H1 (cell line): ENCODE data around the gene ZNF831.

Source experiments
- ATF2 ChIP-seq: IDR thresholded peaks from 2 replicates; pipeline ENCODE4 v1.6.1; 2012; ENCODE audit warnings: low read length, inconsistent platforms
- CHD7 ChIP-seq: fragments of 300-600 bp; sonication (generic); IDR thresholded peaks from 2 replicates; pipeline ENCODE4 v1.7.1; 2012; ENCODE audit warnings: low read length, moderate library complexity, mild to moderate bottlenecking, inconsistent platforms; ENCODE audit not compliant: insufficient replicate concordance
- POLR2A ChIP-seq, 2 experiments: IDR thresholded peaks; 1 replicate in 1 of 2; 2 replicates in 1 of 2; pipeline ENCODE4 v1.6.1; 2011; ENCODE audit warnings: low read depth in 2 of 2, low read length in 2 of 2, mild to moderate bottlenecking in 2 of 2; ENCODE audit errors: control extremely low read depth in 1 of 2
- POLR2AphosphoS5 ChIP-seq: IDR thresholded peaks from 2 replicates; pipeline ENCODE4 v1.6.1; 2011; ENCODE audit warnings: low read depth, low read length
- RXRA ChIP-seq: IDR thresholded peaks from 2 replicates; pipeline ENCODE4 v1.6.1; 2011; ENCODE audit warnings: low read depth, mild to moderate bottlenecking, low read length, moderate library complexity; ENCODE audit not compliant: insufficient read depth
- SUZ12 ChIP-seq: fragments of 200-600 bp; sonication (generic); IDR thresholded peaks from 2 replicates; pipeline ENCODE4 v1.6.1; 2012; ENCODE audit warnings: mild to moderate bottlenecking, inconsistent platforms, low read length, moderate library complexity, mixed read lengths
- USF2 ChIP-seq: IDR thresholded peaks from 2 replicates; pipeline ENCODE4 v1.6.1; 2011; ENCODE audit warnings: low read length, improper control_type of control experiment
- TF ChIP-seq, protein P1 (sequence below), 3 experiments: IDR thresholded peaks; 1 replicate in 2 of 3; 2 replicates in 1 of 3; pipeline versions ENCODE4 v1.5.1 to v1.6.1; 2011; ENCODE audit warnings: low read length in 3 of 3, mild to moderate bottlenecking in 3 of 3, inconsistent platforms in 2 of 3, low read depth in 1 of 3, moderate library complexity in 1 of 3; ENCODE audit not compliant: insufficient read depth in 1 of 3; ENCODE audit errors: control extremely low read depth in 1 of 3

GRCh38 chr20:59291740-59292383, 128.2 kb downstream of the ZNF831 start:
- TF ChIP-seq SUZ12 (no peak), POLR2AphosphoS5 (no peak), USF2 (no peak), RXRA (no peak), POLR2A (IDR thresholded peaks at IDR 0.05; ENCODE audit: control extremely low read depth in 1 of 2, low read depth in 2 of 2, low read length in 2 of 2) (no peak), ATF2 (no peak), CHD7 (no peak)
- TF ChIP-seq, protein P1, sequence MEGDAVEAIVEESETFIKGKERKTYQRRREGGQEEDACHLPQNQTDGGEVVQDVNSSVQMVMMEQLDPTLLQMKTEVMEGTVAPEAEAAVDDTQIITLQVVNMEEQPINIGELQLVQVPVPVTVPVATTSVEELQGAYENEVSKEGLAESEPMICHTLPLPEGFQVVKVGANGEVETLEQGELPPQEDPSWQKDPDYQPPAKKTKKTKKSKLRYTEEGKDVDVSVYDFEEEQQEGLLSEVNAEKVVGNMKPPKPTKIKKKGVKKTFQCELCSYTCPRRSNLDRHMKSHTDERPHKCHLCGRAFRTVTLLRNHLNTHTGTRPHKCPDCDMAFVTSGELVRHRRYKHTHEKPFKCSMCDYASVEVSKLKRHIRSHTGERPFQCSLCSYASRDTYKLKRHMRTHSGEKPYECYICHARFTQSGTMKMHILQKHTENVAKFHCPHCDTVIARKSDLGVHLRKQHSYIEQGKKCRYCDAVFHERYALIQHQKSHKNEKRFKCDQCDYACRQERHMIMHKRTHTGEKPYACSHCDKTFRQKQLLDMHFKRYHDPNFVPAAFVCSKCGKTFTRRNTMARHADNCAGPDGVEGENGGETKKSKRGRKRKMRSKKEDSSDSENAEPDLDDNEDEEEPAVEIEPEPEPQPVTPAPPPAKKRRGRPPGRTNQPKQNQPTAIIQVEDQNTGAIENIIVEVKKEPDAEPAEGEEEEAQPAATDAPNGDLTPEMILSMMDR (IDR thresholded peaks at IDR 0.05; ENCODE audit: control extremely low read depth in 1 of 3, insufficient read depth in 1 of 3, low read depth in 1 of 3, low read length in 3 of 3), result no peak
